Amniotic stem cell (primary cell): ENCODE results near the gene KIF18B.
"Not testable (repeated sequence)": the region's sequence is repeated elsewhere in the genome, so short reads cannot be mapped to it uniquely, and the experiment has no call there.

ENCODE experiments used
- DNase-seq: peaks from one replicate; lab custom pipeline; 2025; lab: John Stamatoyannopoulos, UW

The KIF18B gene

DNA sequence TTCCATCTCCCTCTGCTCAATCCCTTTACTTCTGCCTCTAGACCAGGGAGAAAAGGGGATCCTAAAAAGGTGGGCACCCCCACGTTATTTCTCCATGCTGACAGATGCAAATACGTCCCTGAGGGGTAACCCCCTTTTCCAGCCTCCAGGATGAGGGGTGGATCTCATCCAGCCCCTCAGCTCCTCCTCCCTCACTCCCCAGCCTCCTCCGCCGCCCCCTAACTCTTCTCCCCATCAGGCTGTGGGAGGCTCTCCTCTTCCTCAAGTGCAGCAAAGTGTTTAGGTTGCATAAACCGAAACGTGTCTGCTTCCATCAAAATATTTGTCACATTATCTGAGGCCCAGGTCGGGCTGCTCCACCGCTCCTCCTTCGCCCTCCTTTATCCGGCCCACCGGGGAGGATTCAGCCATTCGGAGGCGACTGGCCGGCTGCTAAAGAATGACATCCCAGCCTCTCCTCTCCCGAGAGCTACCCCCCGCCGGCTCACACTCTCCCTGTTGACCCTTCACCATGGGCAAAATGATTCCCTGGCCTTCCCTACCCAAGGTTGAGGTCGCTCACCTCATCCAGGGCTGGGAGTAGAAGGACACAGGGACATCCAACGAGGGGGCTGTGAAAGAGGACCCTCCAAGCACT lies 21.7 kb upstream of the KIF18B start:
- no peak for DNase-seq

DNA sequence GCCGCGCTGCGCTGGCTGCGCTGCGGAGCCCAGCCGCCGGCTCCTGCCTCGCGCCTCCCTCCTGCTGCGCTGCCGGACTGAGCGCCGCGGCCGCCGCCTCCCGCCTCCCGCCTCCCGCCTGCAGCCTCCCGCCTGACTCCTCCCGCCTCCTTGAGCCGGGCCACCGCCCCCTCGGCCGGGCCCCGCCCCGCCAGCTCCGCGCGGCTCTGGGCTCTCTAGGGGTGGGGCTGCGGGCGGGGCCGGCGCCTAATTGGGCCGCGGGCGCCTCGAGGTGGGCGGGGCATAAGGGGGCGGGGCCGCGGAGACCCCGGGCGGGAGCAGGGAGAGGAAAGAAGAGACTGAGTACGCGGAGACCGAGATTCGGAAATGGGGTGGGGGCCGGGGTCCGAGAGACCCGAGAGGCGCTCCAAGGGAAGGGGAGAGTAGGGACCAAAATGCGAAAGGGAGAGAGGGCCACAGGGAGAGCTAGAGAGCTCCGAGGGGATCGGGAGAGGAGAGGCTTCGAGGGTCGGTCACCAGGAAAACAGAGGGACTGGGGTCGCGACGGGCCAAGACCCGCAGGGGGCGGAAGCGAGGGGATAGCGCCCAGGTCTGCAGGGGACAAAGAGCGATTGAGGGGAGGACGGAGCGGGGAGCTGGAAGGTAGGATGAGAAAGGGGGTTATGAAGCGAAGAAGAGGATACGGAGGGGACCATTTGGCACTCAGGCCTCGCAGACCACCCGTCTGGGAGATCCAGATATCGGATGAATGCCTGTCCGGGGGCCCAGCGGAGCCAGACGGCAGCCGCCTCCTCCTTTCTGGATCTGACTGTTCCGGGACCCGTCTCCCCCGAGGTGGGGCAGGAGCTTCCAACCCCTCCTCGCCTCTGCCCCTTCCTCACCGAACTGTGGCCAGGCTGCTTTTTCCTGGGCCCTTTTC lies 20.9 kb upstream of the KIF18B start, which contains the start of gene C1QL1:
Gene C1QL1 (minus strand): TSS at position 79 of the 919 bp plus-strand sequence. CDS start 255 bp downstream, outside the sequence.
- DNase-seq = peak; percentile 78

DNA sequence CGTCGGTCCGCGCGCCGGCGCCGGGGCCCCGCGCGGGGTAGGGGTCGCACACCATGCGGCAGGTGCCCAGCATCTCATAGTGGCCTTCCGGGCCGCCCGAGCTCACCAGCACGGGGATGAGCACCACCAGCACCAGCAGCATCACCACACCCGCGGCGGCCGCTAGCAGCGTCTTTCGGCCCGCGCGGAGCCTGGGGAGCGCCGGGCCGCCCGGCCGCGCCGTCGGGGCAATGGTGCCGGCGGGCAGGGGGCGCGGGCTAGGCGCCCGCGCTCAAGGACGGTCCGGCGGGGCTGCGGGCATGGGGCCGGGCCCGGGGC lies 20.3 kb upstream of the KIF18B start:
- no peak for DNase-seq

DNA sequence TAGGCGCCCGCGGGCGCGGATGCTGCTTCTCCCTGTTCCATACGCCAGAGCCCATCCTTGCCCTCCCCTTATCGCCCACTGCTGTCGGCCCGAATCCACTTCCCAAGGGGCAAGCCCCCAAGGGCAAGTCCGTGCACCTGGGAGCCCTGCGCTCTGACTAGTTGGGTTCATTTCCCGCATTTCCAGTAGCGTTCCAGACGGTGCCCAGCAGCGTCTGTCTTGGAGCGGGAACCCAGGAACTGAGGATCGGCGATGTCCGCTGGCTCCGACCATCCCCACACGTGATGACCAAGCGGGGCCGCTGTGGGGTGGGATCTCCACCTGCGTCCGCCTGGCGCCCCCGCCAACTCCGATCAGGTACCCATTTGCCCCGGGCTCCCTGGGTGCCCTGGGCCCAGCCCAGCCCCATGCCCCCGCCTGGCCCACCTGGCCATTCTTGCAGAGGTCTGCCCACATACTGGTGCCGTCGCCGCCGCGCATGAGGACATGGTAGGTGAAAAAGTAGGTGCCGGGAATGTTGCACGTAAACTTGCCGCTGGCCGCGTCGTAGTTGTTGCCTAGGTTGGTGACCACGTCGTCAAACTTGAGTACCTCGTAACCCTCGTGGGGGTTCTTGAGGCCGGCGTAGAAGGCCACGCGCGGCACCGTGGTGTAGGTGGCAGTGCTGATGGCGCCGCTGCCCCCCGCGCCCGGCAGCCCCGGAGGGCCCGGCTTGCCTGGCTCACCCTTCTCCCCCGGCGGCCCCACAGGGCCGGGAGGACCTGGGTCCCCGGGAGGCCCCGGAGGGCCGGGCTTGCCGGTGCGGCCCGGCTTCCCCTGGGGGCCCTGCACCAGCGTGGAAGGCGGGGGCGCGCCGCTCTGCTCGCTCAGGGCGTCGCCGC lies 19.7 kb upstream of the KIF18B start:
- no peak for DNase-seq

DNA sequence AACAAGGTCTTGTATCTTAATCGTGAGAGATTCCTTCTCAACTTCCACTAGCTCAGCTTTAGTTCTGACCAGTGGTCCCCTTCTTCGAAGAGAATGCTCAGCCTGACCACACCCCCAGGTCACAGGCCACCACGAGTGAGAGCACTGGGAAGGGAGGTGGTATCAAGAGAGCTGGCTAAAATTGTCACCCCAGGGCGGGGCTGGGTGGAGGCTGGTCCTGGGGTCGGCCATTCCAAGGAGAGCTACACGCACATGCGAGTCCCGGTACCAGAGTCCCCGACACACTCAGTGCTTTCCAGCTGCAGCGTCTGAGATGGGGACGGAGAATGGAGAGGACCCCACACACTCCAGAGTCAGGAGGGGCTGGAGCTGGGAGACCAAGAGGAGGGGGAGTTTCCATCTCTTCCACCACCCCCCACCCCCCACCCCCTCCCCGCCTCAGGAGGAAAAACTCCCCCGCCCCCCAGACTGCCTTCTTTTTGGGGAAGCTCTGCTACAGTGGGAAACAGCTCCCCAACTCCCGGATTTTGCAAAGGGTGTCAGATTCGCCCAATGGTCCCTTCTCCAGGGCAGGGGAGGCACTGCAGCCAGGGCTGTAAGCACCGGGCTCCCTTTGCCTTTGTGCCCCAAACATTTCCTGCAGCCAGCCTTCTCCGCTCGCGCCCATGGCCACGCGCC lies 18.9 kb upstream of the KIF18B start:
- DNase-seq = no peak

DNA sequence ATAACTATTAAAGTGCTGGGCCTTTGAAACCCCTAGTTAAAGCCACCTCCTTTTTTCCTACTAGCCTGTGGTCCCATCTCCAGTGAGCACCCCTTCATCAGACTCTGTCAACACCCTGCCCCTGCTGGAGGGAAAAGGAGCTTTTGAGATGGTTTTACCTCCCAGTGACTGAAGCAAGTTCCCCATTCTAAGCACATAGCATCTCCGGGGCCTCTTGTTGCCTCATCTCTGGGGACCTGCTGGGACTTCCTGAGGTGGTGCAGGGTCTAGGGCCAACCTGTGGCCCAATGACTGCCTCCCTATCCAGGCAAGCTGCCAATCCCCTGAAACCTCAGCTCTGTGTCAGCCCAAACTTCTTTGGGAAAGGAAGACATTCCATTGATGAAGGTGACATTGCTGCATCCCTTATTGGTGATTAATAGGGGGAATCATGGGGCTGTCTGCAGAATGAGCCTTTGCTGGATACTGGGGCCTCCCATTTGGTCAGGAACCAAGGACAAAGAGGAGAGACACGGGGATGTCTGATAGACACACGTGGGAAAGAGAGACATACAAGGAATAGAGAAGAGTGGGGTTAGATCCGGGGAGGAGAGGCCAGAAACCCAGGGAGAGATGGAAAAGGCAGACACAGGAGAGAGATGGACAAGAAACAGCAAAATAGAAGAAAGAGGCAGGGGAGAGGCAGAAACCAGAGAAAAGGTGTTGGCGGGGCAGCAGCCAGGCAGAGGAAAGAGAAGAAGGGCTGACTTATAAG lies 18.1 kb upstream of the KIF18B start:
- DNase-seq = no peak

DNA sequence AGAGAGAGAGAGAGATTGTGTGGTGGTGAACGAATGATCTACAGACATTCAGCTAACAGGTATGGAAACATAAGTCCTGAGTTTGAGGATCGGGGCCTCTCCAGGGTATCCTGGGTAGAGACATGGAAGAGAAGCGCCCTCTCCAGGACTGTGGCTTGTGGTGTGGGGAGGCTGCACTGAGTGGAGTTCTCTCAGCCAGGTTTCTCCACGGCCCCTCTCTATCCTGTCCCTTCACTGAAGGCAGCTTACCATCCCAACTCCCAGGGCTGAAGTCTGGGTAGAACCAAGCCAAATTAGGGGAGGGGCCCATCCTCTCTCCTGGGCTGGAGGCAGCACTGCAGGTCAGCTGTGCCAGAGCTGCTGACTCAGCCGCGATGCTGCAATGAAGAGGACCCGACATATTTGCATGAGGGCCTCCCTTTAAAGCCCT lies 14.4 kb upstream of the KIF18B start:
- no peak for DNase-seq

DNA sequence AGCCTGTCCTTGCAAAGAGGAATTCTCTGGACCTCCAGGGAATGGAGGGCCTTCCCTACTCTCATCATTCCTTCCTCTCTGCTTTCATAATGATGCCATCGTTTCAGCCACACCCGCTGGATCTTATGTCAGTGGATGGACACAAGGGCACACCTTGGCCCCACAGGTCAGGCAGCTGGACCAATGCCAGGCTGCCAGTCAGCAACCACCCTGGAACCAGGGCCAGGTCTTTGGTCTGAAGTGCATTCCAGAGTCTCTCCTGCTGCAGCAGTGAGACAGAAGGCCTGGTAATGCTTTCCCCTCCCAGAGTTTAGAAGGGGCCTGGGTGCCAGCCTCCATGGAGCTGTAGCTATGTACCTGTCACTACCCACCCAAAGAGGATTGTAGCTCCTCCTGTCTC lies 13.1 kb upstream of the KIF18B start:
- DNase-seq = no peak

DNA sequence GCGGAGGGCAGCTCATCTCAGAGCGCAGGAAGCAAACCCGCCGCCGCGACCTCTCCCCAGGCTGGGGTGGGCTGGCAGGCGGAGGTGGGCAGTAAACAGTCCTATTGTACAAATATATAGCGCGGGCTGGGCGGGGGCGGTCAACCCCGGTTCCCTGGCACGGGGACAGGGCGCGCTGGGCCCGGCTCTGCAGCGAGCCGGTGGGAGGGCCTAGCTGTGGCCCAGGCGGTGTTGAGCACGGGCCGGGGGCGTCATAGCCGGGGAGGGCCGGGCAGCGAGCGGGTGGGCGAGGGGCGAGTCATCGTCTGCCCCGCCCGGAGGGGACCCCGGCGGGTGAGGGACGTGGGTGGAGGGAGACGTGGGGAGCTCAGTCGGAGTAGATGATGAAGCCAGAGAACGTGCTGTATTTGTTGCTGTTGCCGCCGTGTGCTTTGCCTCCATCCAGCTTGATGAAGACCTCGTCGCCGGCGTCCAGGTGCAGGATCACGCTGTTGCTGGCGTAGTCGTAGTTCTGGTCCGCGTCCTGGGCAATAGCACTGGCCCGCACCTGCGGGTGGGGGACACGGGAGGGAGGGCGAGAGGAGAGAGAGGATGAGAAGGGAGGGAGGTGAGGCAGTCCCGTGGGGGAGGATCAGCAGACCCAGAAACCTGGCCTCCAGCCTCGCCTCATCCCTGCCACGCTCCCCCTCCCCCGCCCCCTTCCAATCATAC lies 12.4 kb upstream of the KIF18B start:
- DNase-seq = no peak

DNA sequence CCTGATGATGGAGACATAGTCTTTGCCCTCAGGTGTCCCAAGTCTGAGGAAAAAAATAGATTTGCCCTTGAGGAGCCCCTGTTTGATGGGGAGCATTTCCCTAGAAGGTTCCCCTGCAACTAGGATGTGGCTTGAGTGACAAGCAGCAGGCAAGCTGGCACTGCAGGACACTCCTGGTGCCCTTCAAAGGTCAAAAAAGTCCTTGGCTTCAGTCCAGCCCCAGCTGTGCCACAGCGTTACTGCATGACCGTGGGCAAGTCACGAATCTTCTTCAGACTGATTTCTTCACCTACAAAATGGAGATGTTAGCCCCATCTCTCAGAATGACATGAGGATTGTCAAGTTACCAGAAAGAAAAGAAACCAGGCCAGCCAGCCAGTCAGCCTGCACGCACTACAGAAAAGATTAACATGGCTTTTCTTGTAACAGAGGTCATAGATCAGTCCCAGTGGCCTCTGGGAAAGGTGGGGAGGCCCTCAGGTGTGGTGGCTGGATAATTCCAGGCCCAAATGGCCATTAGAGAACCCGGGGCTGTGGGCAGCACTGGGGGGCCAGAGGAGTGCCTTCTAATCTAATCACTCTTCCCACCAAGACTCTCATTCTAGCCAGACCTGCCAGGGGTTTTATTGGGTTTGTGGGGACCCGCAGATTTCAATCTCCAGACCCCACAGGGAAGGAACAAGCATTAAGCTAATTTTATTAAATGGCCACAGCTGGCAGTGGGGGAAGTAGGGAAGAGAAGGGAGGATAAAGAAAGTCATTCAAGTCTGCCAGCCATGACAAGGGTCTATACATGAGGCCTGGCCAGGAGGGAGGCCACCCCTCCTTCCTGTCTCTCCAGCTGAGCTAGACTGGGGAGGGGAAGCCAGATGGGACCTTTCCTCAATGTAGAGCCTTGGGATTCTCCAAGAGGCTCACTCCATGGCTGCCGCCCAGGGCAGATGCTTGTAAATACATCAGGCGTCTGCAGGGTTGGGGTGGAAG lies 9.7 kb upstream of the KIF18B start:
- DNase-seq = no peak

DNA sequence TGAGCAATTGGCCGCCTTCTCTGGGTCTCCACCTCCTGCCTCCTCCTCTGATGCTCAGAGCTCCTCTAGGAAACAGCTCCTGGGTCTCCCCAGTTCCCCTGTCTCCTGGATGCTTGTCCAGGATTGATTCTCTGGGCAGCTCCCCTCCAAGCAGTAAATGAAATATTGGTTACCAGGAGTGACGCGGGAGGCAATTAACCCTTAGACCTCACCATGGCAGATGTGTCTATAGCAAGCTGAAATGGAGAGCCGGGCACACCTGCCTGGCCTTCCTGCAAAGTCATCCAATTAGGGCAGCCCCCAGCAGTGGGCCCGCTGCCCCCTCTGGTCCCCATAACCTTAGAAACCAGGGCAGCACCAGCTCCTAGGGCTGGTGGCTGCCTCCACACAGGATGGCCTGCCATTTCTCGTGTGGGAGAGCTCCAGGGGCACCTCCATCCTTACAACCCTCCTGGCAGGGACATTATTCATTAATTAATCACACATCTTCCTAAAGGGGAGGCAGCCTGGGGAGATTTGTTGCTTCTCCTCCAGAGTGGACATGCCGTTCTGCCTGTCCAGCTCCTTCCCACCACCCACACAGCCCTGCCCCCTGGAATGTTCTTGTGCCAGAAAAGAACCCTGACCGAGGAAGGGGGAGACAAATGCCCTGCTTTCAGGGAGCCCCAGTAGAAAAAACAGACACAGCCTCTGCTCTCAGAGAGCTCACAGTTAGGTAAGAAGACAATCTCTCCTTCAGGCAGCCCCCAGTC lies 8.3 kb upstream of the KIF18B start:
- DNase-seq = no peak

DNA sequence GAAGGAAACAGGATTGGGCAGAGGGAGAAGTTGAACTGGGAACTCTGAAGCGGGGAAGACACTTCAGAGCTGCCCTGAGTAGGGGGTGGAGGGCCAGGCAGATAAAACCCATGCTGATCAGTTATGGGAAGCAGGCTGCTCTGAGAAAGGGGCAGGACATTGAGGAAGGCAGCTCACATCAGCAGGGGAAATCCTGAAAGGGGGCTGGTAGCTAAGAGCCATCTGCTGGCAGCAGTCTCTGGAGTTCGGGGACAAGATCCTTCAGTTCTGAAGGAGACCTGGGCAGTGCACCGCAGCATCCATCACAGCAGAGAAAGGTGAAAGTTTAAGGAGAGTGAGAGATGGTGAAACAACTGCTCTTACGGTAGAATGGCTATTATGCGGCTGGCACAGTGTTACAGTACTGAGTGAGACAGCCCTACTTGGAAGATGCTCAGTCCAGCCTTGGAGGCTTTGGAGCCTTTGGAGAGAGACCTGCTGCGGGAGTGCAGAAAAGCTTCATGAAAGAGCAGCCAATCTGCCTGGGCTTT lies 5.4 kb upstream of the KIF18B start:
- DNase-seq = no peak

DNA sequence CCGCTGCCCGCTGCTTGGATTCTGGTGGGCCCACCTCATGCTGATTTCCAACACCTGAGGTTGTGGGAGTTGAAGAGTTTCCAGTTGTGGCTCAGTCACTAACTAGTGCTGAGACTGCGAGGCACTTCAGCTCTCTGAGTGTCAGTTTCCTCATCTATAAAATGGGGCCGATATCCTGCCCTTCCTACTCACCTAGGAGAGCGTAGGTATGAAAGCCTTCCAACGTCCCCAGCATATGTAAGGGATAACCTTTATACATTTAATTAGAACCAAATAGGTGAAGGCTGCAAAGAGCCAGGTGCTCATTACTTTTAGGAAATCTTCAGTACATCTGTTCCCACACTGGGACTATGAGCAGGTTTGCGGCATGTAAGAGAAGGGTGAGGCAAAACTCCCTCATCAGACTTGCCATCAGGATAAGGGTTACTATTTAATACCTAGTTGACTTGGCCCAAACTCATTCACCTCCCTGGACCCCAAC lies 782 bp upstream of the KIF18B start:
- no peak for DNase-seq

DNA sequence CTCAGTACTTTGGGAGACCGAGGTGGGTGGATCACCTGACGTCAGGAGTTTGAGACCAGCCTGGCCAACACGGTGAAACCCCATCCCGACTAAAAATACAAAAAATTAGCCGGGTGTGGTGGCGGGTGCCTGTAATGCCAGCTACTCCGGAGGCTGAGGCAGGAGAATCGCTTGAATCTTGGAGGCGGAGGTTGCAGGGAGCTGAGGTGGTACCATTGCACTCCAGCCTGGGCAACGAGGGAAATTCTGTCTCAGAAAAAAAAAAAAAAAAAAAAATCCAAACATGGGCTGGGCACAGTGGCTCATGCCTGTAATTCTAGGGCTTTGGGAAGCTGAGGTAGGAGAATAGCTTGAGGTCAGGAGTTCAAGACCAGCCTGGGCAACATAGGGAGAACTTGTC lies 1.9 kb downstream of the KIF18B start:
- DNase-seq = not testable (repeated sequence)

DNA sequence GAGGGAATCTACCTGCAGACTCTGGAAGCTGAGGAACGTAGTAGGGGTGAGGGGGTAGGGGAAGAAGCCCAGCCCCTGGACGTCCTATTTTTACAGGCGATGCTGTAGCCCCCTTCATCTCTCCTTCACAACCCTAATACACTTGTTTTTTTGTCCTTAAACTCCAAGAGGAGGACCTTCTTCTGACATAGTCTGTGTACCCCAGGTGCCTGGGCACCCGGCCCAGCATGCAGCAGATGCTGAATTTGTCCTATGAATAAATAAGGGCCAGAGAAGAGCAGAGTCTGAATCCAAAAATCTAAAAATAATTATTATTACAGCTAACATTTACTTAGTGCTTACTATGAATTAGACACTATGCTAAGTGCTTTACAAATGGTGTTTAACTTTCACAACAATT lies 5.1 kb downstream of the KIF18B start:
- no peak for DNase-seq

DNA sequence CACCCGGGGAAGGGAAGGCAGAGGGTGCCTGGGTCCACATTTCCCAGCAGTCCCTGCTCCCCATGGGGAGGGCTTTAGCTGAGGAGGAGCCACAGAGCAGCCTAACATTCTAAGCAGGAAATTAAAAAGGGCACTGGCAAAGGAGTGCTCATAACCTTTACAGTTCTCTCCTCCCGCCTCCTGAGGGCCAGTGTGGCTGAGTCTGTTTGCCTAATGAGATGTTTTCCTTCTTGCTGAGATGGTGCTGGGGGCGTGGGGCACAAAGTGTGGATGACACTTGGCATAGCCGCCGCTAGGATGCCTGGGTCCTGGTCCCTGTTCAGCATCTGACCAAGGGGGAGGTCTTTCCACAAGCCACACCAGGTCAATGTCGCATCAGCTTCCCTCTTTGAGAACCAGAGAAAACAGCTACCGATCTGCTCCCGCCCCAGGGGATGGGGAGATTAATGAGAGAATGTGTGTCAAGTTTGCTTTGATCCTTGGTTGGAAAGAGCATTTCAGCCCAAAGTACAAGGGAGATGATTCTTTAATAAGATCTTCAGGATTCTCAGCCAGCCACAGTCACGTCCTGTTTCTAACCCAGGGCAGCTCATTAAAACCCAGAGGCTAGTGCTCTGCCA lies 5.8 kb downstream of the KIF18B start:
- no peak for DNase-seq

DNA sequence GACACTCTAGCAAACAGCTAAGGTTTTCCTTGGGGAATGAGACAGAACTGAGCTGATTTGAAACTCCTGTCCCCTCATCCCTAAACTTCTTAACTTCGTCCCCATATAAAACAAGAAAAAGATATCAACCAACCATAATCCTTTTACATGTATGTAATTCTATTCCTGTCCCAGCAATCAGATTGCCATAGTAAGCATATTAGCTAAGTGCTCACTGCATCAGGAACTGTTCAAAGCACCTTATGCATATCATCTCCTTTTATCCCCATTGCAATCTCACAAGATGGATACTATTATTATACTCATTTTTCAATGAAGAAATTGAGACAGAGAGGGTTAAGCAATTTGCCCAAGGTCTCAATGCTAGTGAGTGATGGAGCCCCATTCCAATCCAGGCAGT lies 6.8 kb downstream of the KIF18B start:
- no peak for DNase-seq

DNA sequence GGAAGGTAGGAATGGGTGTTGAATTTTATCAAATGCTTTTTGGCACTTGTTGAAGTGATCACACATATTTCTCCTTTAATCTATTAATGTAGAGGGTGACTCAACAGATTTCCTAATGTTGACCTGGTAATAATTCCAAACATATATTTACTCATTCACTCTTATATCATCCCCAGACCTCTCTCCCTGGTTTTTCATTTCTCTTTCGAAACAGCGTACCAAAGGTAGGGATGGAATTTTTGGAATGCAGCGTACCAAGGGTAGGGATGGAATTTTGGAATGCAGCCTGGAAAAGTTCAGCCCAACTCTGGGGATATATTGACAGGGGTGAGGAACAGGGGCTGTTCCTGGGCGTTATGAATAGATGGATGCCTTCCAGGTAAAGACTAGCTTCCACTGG lies 7.3 kb downstream of the KIF18B start:
- DNase-seq = no peak
